H1 (cell line): Measurements from ENCODE around the gene TSHR. TPM values are rescaled to one million over a fixed set of nuclear protein-coding genes. Genes with fewer than 3 reads are reported as not detected.

Experiments used
- ATF3 ChIP-seq: IDR thresholded peaks from 2 replicates; pipeline ENCODE4 v1.6.1; 2011; ENCODE audit warnings: low read depth, mild to moderate bottlenecking, low read length; ENCODE audit not compliant: insufficient read depth
- GTF2F1 ChIP-seq: IDR thresholded peaks from 2 replicates; pipeline ENCODE4 v1.6.1; 2012; ENCODE audit warnings: low read depth, low read length, improper control_type of control experiment, borderline replicate concordance
- polyA plus RNA-seq, 7 experiments: library from polyadenylated mRNA; depleted of rRNA in 3 of 7; stranded (reverse) in 5 of 7; unstranded in 2 of 7; fragments of >200 nt in 5 of 7; fragments of 200-250 nt in 2 of 7; gene quantifications; 1 replicate in 5 of 7; 2 replicates in 1 of 7; 4 replicates in 1 of 7; pipeline versions ENCODE4 v1.2.1 to v1.2.3, GENCODE V29; 2011 to 2013; ENCODE audit warnings: missing spikeins in 2 of 7, mixed read lengths in 2 of 7
- total RNA-seq: library from RNA; stranded (reverse); fragmentation: NEBNext Ultra II Directional; extraction: Animal tissue kit (Norgen Biotek cat#: 25700); gene quantifications from 2 replicates; pipeline ENCODE4 v1.2.1, GENCODE V29; 2021

Gene TSHR
- total and polyA plus RNA-seq, 2 of the 8 experiments (the other 6 are each of a cell fraction or from before 2014, with no cell fraction given): 0.27 TPM; not detected in 1

DNA sequence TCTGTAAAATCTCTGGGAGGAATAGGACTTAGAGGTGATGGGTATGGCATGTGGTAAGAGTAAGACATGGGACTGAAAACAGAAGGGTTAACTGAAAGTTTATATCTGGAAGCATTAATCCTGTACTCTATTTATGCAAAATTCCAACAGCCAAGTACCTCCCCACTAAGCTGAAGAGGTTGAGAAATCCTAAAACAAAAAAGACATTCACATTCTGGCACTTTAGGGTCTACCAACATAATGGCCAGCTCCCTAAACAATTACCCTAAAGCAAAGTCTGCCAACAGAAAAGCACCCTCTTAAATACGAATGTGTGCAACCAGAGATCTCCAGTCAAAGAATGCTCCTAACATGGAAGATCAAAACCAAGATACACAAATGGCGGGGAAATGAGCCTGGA is 178.0 kb downstream of the TSHR start (continued):
- TF ChIP-seq ATF3 (no peak), GTF2F1 (no peak)
